Lung (tissue), 12 donors: ENCODE measurements around the gene NEU2. TPM values are rescaled to one million over a fixed set of nuclear protein-coding genes. Genes with fewer than 3 reads are reported as not detected.

Experiments
- ATAC-seq: fragments of 200-7000 bp; cut with Tn5 transposase; one replicate; pipeline ENCODE4 v1.9.1; 2020; ENCODE audit warnings: moderate number of reproducible peaks; ENCODE audit not compliant: insufficient read depth, low FRiP score
- DNase-seq, 3 donors: peaks; one replicate each; pipeline ENCODE4 v3.0.0-alpha.2; 2013 to 2017
- H3K27ac ChIP-seq, 2 donors: one replicate each; pipeline ENCODE4 v1.5.1; 2013; ENCODE audit warnings: mild to moderate bottlenecking in 2 of 2, moderate library complexity in 2 of 2, control low read depth in 1 of 2, inconsistent platforms in 1 of 2, low read depth in 1 of 2, low read length in 1 of 2
- H3K27me3 ChIP-seq, 3 donors: one replicate each; pipeline ENCODE4 v1.5.1; 2013; ENCODE audit warnings: low read length in 2 of 3; ENCODE audit not compliant: control insufficient read depth in 3 of 3, insufficient read depth in 3 of 3
- H3K36me3 ChIP-seq, 4 donors: one replicate each; pipeline ENCODE4 v1.5.1; 2013; ENCODE audit warnings: low read length in 4 of 4, mild to moderate bottlenecking in 1 of 4, moderate library complexity in 1 of 4; ENCODE audit not compliant: control insufficient read depth in 4 of 4, insufficient read depth in 4 of 4
- H3K4me1 ChIP-seq, 5 donors: one replicate each; pipeline ENCODE4 v1.5.1; 2013; ENCODE audit warnings: low read length in 5 of 5, mild to moderate bottlenecking in 2 of 5, moderate library complexity in 1 of 5; ENCODE audit not compliant: control insufficient read depth in 5 of 5, insufficient read depth in 5 of 5
- H3K4me3 ChIP-seq: one replicate; pipeline ENCODE4 v1.5.1; 2013; ENCODE audit warnings: mild to moderate bottlenecking, control low read depth, moderate library complexity
- H3K9ac ChIP-seq, 2 donors: one replicate each; pipeline ENCODE4 v1.5.1; 2013; ENCODE audit warnings: low read length in 2 of 2, control low read depth in 1 of 2; ENCODE audit not compliant: insufficient read depth in 1 of 2
- H3K9me3 ChIP-seq, 4 donors: one replicate each; pipeline ENCODE4 v1.5.1; 2013; ENCODE audit warnings: low read length in 3 of 4, mild to moderate bottlenecking in 1 of 4, moderate library complexity in 1 of 4; ENCODE audit not compliant: control insufficient read depth in 4 of 4, insufficient read depth in 3 of 4
- CTCF ChIP-seq: IDR thresholded peaks from 2 replicates; pipeline ENCODE4 v1.5.1; 2012; ENCODE audit warnings: mild to moderate bottlenecking; ENCODE audit errors: control extremely low read depth, extremely low read depth
- WGBS, 2 donors: extraction: QIAGEN DNeasy Blood & Tissue Kit; methylation state at CpG; one replicate each; pipeline ENCODE4 v1.1.7; 2013; 5-methylcytosine and 5-hydroxymethylcytosine counted together
- polyA plus RNA-seq, 2 donors: library from polyadenylated mRNA; stranded (reverse); fragments of 200-250 nt; gene quantifications; one replicate each; pipeline ENCODE4 v1.2.1, GENCODE V29; 2013
- total RNA-seq, 2 donors: library from RNA; depleted of rRNA in 1 of 2; stranded (reverse); fragments of >200 nt in 1 of 2; gene quantifications; one replicate each; pipeline ENCODE4 v1.2.1, GENCODE V29; 2014 to 2021
- donor health status: control.
- donor health status: control.
- donor health status: Bipolar disorder and iron deficiency.
- donor health status: healthy.
- donor health status: DM: yes; HTN: yes; CAD: no.

Gene NEU2
- total and polyA plus RNA-seq, 4 donors = not detected

DNA sequence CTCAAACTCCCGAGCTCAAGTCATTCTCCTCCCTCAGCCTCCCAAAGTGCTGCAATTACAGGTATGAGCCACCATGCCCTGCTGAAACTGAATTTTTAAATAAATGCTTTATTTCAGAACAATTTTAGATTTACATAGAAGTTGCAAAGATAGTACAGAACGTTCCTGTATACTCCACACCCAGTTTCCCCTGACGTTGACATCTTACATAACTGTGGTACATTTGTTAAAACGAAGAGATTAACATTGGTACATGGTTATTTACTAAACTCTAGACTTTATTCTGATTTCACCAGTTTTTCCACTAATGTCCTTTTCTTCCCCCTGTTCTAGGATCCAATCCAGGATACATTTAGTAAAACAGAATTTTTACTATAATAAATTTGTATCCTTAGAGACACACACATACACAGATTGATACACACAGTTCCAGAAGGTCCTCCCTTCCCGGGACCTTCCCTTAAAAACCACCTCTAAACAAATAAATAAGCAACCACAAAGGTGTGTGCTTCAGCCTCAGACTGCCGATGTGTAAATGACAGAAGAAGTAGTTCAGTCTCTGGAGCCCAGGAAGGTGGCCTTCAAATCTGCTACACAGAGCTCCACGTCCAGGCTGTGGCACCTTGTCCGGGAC, 6.9 kb downstream of the NEU2 start:
- H3K9ac ChIP-seq = no peak overlapping the region
- H3K4me3 ChIP-seq = no peak overlapping the region
- no peak overlapping the region for H3K27ac ChIP-seq
- H3K36me3 ChIP-seq = no peaks in the 10 kb centered on the region
- no peaks in the 10 kb centered on the region for H3K4me1 ChIP-seq
- WGBS, 2 donors = 81 to 86% methylated on average over 8 of the region's 8 CpGs
- no peak for TF ChIP-seq CTCF
- H3K27me3 ChIP-seq = no peaks in the 10 kb centered on the region
- DNase-seq = no peak
- ATAC-seq = no peak
- no peaks in the 10 kb centered on the region for H3K9me3 ChIP-seq

- ATAC-seq (no peak), DNase-seq (no peak)
- H3K27me3 ChIP-seq = no peaks in the 10 kb centered on the region
- no peak overlapping the region for H3K9ac ChIP-seq
- no peak for TF ChIP-seq CTCF
- H3K4me1 ChIP-seq = no peaks in the 10 kb centered on the region
- no peak overlapping the region for H3K27ac ChIP-seq
- 93% methylated on average over 10 of the region's 10 CpGs for WGBS, 2 donors
- H3K9me3 ChIP-seq = no peaks in the 10 kb centered on the region
- no peak overlapping the region for H3K4me3 ChIP-seq
- H3K36me3 ChIP-seq = no peaks in the 10 kb centered on the region
Observed at GRCh38 chr2:233039846-233040530, 7.5 kb downstream of the NEU2 start.

- no peaks in the 10 kb centered on the region for H3K4me1 ChIP-seq
Observed at GRCh38 chr2:233040571-233040970, 8.1 kb downstream of the NEU2 start.

More at GRCh38 chr2:233040571-233040970, 8.1 kb downstream of the NEU2 start:
- Histone ChIP-seq H3K27me3 (no peaks in the 10 kb centered on the region), H3K9ac (no peak overlapping the region), H3K4me3 (no peak overlapping the region), H3K36me3 (no peaks in the 10 kb centered on the region), H3K9me3 (no peaks in the 10 kb centered on the region), H3K27ac (no peak overlapping the region)
- no peak for TF ChIP-seq CTCF
- 86 to 94% methylated on average over 4 of the region's 4 CpGs for WGBS, 2 donors
- DNase-seq (no peak), ATAC-seq (no peak)
